CD4-positive, CD25-positive, alpha-beta regulatory T cell (primary cell): ENCODE data around the gene IPO13. TPM values are rescaled to one million over a fixed set of nuclear protein-coding genes. Genes with fewer than 3 reads are reported as not detected.

Experiments used
- ATAC-seq, 2 donors: fragments of 150-1000 bp; cut with Tn5 transposase; one replicate each; pipeline ENCODE4 v1.10.0; 2021; ENCODE audit warnings: low read depth in 2 of 2, moderate number of reproducible peaks in 2 of 2, moderate library complexity in 1 of 2
- DNase-seq, 3 donors: peaks; one replicate each; pipeline versions ENCODE4 v3.0.0 to v3.0.0-alpha.2; 2012 to 2022; ENCODE audit warnings: mixed read lengths in 1 of 3
- H3K27ac ChIP-seq: one replicate; pipeline ENCODE4 v1.7.0; 2013; ENCODE audit warnings: mild to moderate bottlenecking, low read length; ENCODE audit not compliant: insufficient read depth, poor library complexity, severe bottlenecking
- H3K27me3 ChIP-seq: one replicate; pipeline ENCODE4 v1.7.0; 2013; ENCODE audit warnings: low read length; ENCODE audit not compliant: control insufficient read depth, insufficient read depth
- H3K36me3 ChIP-seq: one replicate; pipeline ENCODE4 v1.7.0; 2013; ENCODE audit warnings: mild to moderate bottlenecking, low read length, moderate library complexity; ENCODE audit not compliant: control insufficient read depth, insufficient read depth
- H3K4me1 ChIP-seq: 2 replicates; pipeline ENCODE4 v1.7.0; 2013; ENCODE audit warnings: mild to moderate bottlenecking, low read length; ENCODE audit not compliant: insufficient read depth, control insufficient read depth, poor library complexity, severe bottlenecking
- H3K4me3 ChIP-seq: one replicate; pipeline ENCODE4 v1.7.0; 2013; ENCODE audit warnings: low read depth, mild to moderate bottlenecking, low read length, moderate library complexity
- H3K9me3 ChIP-seq, 2 experiments: 1 replicate in 1 of 2; 2 replicates in 1 of 2; pipeline ENCODE4 v1.7.0; 2013; ENCODE audit warnings: low read length in 2 of 2, mild to moderate bottlenecking in 1 of 2, moderate library complexity in 1 of 2; ENCODE audit not compliant: control insufficient read depth in 2 of 2
- H3K27ac Mint-ChIP-seq, 3 donors: one replicate each; pipeline ENCODE4 v1.8.0; 2020 to 2022; ENCODE audit warnings: mild to moderate bottlenecking in 3 of 3, mixed read lengths in 3 of 3, moderate library complexity in 2 of 3
- H3K27me3 Mint-ChIP-seq: one replicate; pipeline ENCODE4 v1.8.0; 2022; ENCODE audit warnings: mild to moderate bottlenecking, mixed read lengths
- H3K36me3 Mint-ChIP-seq: one replicate; pipeline ENCODE4 v1.8.0; 2020; ENCODE audit warnings: mixed read lengths
- H3K4me1 Mint-ChIP-seq, 4 donors: one replicate each; pipeline ENCODE4 v1.8.0; 2020 to 2022; ENCODE audit warnings: mixed read lengths in 4 of 4, mild to moderate bottlenecking in 1 of 4
- H3K4me3 Mint-ChIP-seq, 4 donors: one replicate each; pipeline ENCODE4 v1.8.0; 2020 to 2022; ENCODE audit warnings: mild to moderate bottlenecking in 4 of 4, mixed read lengths in 4 of 4, moderate library complexity in 3 of 4
- H3K9me3 Mint-ChIP-seq, 7 donors: one replicate each; pipeline ENCODE4 v1.8.0; 2020 to 2022; ENCODE audit warnings: mixed read lengths in 7 of 7, mild to moderate bottlenecking in 3 of 7, moderate library complexity in 2 of 7
- polyA plus RNA-seq, 4 donors: library from polyadenylated mRNA; unstranded; fragments of 300-500 nt; fragmentation: Illumina TruSeq; gene quantifications; one replicate each; pipeline ENCODE4 v1.2.3, GENCODE V29; 2021
- total RNA-seq: library from RNA; stranded (reverse); gene quantifications from one replicate; pipeline ENCODE4 v1.2.3, GENCODE V29; 2022

IPO13 gene
- total and polyA plus RNA-seq, 5 donors from 2014 or later, result 9.4 to 12.6 (median 10.7) TPM

DNA sequence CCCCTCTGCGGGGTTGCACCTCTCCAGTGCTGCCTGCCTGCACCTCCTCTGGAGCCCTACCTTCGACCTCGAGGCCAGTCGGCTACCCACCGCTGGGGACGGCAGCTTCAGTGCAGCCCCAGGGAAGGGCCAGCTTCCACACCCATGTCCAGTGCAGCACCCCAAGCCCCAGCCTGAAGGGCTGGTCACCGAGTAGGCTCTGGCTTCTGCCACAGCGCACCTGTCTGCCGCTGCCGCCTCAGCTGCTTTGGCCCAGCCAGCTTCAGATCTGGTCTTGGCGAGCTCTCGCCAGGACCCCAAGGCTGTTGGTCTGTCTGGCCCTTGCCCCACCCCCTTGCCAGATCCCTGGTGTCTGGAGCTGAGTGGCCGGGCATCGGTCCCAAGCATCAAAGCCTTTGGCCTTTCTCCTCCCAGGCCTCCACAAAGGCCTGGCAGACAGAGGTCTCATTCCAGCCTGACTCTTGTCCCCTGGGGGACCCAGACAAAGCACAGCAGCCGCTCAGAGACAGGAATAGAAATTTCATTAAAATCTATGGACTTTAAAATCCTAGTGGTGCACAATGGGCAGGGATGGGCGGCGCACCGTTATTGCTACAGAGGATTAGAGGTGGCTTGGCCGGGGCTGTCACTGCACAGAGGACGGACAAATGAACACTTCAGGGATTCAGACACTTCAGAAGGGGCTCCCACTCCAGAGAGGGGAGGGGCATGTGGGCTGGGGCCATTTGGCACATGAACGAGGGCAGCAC lies 49.4 kb downstream of the IPO13 start:
- Mint-ChIP-seq H3K4me3 (peak overlapping the region in 1 of 4 donors; percentile 21), H3K27ac (no peak overlapping the region), H3K4me1 (peaks cover 2 to 10% (median 6%) of the 10 kb centered on the region in 4 donors), H3K36me3 (no peaks in the 10 kb centered on the region), H3K9me3 (no peaks in the 10 kb centered on the region), H3K27me3 (no peaks in the 10 kb centered on the region)
- H3K27me3 ChIP-seq, result no peaks in the 10 kb centered on the region
- H3K4me1 ChIP-seq, result peaks cover 11% of the 10 kb centered on the region
- H3K9me3 ChIP-seq, result no peaks in the 10 kb centered on the region
- H3K36me3 ChIP-seq, result no peaks in the 10 kb centered on the region
- ATAC-seq, result no peak
- no peak overlapping the region for H3K27ac ChIP-seq
- no peak overlapping the region for H3K4me3 ChIP-seq
- DNase-seq, result no peak

DNA sequence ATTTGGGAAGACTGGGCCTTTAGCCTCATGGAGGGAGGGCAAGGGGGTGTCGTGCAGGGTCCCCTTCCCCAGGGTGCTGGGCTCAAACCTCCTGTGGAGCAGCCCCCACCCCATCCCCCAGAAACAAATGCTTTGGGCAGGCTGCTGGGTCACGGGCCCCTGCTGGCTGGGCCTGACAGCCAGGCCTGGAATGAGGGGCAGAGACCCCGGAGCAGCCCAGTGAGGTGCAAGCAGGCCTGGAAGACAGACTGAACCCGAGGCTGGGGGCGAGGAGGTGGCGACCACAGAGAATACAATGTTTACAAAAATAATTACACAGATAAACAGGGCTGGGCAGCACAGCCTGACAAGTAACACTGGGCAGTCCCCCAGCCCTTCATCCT lies 50.0 kb downstream of the IPO13 start:
- Histone ChIP-seq H3K4me1 (peaks cover 9% of the 10 kb centered on the region), H3K27me3 (no peaks in the 10 kb centered on the region), H3K27ac (no peak overlapping the region), H3K4me3 (no peak overlapping the region), H3K9me3 (no peaks in the 10 kb centered on the region), H3K36me3 (no peaks in the 10 kb centered on the region)
- H3K4me3 Mint-ChIP-seq, result no peak overlapping the region
- H3K36me3 Mint-ChIP-seq, result no peaks in the 10 kb centered on the region
- H3K9me3 Mint-ChIP-seq, result no peaks in the 10 kb centered on the region
- no peak for ATAC-seq
- no peaks in the 10 kb centered on the region for H3K27me3 Mint-ChIP-seq
- H3K27ac Mint-ChIP-seq, result no peak overlapping the region
- no peak for DNase-seq
- H3K4me1 Mint-ChIP-seq, result peaks cover under 1 to 10% (median 4%) of the 10 kb centered on the region in 4 donors

DNA sequence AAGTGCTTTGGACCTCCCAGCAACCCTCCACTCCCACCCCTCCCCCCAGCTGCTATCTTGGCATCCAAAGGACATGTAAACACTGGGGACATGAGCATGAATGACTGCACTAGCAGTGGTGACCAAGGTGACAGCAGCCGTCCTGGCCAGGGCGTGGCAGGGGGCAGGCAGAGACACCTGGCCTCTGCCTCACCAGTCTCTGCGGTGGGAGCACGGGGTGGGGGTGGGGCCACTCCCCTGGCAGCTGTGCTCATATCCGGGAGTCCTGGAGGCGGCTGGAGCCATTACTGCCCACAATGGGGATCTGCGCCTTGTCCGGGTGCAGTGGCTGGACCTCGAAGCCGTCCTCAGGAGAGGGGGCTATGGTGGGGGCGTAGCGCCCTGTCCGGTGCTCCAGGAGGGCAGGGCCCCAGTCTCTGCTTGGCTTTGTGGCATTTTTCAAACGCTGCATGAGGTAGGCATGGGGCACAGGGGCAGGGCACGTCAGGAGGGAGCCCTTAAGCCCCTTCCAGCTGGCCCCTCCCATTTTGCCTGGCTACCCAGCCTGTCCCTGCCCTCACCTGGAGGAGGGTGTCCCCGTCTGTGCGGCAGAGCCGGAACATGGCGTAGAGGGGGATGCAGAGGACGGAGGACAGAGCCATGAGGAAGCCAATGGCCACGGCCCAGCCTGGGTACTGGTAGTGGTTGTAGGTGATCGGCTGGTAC lies 50.7 kb downstream of the IPO13 start:
- Mint-ChIP-seq H3K4me3 (no peak overlapping the region), H3K27me3 (no peaks in the 10 kb centered on the region), H3K4me1 (peaks cover 0 to 5% (median 4%) of the 10 kb centered on the region in 4 donors), H3K9me3 (no peaks in the 10 kb centered on the region), H3K36me3 (no peaks in the 10 kb centered on the region), H3K27ac (no peak overlapping the region)
- Histone ChIP-seq H3K27me3 (no peaks in the 10 kb centered on the region), H3K4me3 (no peak overlapping the region), H3K4me1 (peaks cover 2% of the 10 kb centered on the region), H3K27ac (no peak overlapping the region), H3K36me3 (no peaks in the 10 kb centered on the region), H3K9me3 (no peaks in the 10 kb centered on the region)
- ATAC-seq (no peak), DNase-seq (no peak)

DNA sequence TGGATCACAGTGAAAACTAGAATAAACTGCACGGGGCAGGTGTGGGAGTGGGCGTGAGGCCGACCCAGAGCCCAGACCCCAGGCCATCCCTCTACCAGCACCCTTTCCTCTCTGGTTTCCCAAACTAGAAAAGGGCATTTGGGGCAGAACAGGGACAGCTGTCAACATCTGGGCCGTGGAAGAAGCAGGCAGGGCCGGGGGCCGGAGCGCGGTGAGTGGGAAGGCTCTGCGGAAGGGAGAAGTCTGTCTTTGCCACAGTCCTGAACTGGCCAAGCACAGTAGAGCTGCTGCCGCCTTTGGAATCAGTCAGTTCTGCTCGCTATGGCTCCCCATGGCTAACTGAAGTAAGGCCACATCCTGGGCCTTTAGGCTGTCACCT lies 51.2 kb downstream of the IPO13 start:
- H3K4me1 ChIP-seq, result no peaks in the 10 kb centered on the region
- Mint-ChIP-seq H3K4me1 (no peaks in the 10 kb centered on the region), H3K27me3 (no peaks in the 10 kb centered on the region), H3K36me3 (no peaks in the 10 kb centered on the region), H3K9me3 (no peaks in the 10 kb centered on the region), H3K27ac (no peak overlapping the region), H3K4me3 (no peak overlapping the region)
- H3K27ac ChIP-seq, result no peak overlapping the region
- ATAC-seq, result no peak
- H3K4me3 ChIP-seq, result no peak overlapping the region
- no peak for DNase-seq
- H3K27me3 ChIP-seq, result no peaks in the 10 kb centered on the region
- H3K9me3 ChIP-seq, result no peaks in the 10 kb centered on the region
- no peaks in the 10 kb centered on the region for H3K36me3 ChIP-seq

DNA sequence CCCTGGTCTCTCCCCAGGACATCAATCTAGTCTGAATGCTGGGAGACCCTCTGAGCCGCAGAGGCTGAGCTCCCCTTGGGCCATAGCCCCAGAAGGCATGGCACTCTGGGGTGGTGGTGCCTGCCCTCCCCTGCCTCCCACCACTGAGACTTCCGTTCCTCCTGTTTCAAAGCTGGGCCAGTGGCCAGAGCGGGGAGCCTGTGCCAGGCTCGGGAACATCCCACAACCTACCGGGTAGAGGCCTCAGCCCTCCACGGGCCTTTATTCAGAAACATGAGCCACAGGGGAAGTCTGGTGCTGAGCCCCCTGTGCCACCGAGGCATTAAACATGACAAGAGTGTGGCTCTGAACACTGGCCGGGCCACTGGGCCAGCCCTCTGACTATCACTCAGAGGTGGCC lies 52.7 kb downstream of the IPO13 start:
- H3K4me3 Mint-ChIP-seq, result no peak overlapping the region
- H3K36me3 Mint-ChIP-seq, result no peaks in the 10 kb centered on the region
- Histone ChIP-seq H3K9me3 (no peaks in the 10 kb centered on the region), H3K27me3 (no peaks in the 10 kb centered on the region), H3K27ac (no peak overlapping the region), H3K4me1 (no peaks in the 10 kb centered on the region), H3K4me3 (no peak overlapping the region), H3K36me3 (no peaks in the 10 kb centered on the region)
- H3K9me3 Mint-ChIP-seq, result no peaks in the 10 kb centered on the region
- no peak for DNase-seq
- no peak overlapping the region for H3K27ac Mint-ChIP-seq
- ATAC-seq, result no peak
- H3K4me1 Mint-ChIP-seq, result no peaks in the 10 kb centered on the region
- H3K27me3 Mint-ChIP-seq, result no peaks in the 10 kb centered on the region

DNA sequence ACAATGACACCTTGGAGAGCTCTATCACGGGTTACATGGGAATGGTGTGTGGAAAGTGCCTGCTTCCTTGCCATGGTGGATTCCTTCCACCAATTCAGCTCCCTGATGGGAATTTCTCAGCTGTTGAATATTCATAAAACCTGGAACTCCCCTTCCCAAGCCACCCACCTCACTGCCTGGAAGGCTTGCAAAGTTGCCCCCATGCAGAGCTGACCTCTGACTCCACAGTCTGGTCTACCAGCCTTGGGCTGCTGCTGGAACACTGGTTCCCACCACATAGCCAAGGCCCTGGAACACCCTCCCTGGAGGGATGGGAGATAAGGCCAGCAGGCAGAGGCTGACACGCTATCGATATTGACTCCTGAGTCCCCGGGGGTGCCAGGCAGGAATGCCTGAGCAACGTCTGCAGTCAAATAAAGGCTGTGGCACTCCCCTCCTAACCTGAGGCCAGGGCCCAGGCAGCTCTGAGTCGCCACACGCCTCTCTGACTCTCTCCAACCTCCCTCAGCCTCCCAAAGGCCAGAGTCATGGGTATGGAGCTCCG lies 53.4 kb downstream of the IPO13 start:
- Mint-ChIP-seq H3K27me3 (no peaks in the 10 kb centered on the region), H3K36me3 (no peaks in the 10 kb centered on the region), H3K4me1 (no peaks in the 10 kb centered on the region), H3K4me3 (no peak overlapping the region), H3K9me3 (no peaks in the 10 kb centered on the region), H3K27ac (no peak overlapping the region)
- ATAC-seq, result no peak
- H3K4me3 ChIP-seq, result no peak overlapping the region
- no peaks in the 10 kb centered on the region for H3K9me3 ChIP-seq
- H3K27me3 ChIP-seq, result no peaks in the 10 kb centered on the region
- H3K36me3 ChIP-seq, result no peaks in the 10 kb centered on the region
- no peak for DNase-seq
- H3K27ac ChIP-seq, result no peak overlapping the region
- H3K4me1 ChIP-seq, result no peaks in the 10 kb centered on the region

DNA sequence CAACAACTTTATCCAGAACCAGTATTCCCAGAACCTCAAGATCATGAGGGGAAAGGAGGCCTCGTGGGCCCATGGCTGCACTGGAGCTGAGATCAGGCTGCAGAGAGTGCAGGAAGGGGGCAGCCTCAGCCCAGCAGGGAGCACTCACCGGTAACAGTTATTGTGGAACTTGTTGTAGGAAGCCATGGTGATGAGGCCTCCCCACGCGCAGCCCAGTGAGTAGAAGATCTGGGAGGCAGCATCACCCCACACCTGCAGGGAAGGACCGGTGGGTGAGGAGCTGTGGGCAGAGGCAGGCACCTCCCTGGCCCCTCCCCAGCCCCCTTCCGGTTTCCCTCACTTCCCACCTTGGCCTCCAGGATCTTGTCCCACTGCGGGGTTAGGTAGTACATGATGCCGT lies 55.4 kb downstream of the IPO13 start:
- DNase-seq, result no peak

More for the DNA sequence above, 55.4 kb downstream of the IPO13 start:
- Mint-ChIP-seq H3K27me3 (no peaks in the 10 kb centered on the region), H3K9me3 (no peaks in the 10 kb centered on the region), H3K4me3 (no peak overlapping the region), H3K4me1 (no peaks in the 10 kb centered on the region), H3K27ac (no peak overlapping the region), H3K36me3 (no peaks in the 10 kb centered on the region)
- no peaks in the 10 kb centered on the region for H3K9me3 ChIP-seq
- no peaks in the 10 kb centered on the region for H3K27me3 ChIP-seq
- H3K27ac ChIP-seq, result no peak overlapping the region
- no peaks in the 10 kb centered on the region for H3K36me3 ChIP-seq
- no peaks in the 10 kb centered on the region for H3K4me1 ChIP-seq
- ATAC-seq, result no peak
- H3K4me3 ChIP-seq, result no peak overlapping the region
